ENCODE results near the gene TRMT1L. TPM values are rescaled to one million over a fixed set of nuclear protein-coding genes. Genes with fewer than 3 reads are reported as not detected.

TRMT1L gene
- total RNA-seq, 1 experiment from 2014 or later = 19.5 TPM

- TF ChIP-seq TCF7L2 (IDR thresholded peaks at IDR 0.05; ENCODE audit: low read depth, low read length) (no peak), POLR2AphosphoS5 (IDR thresholded peaks at IDR 0.05; ENCODE audit: low read depth, low read length) (no peak), SIN3A (IDR thresholded peaks at IDR 0.05; ENCODE audit: borderline replicate concordance, insufficient read depth, low read depth, low read length) (no peak), REST (IDR thresholded peaks at IDR 0.05; ENCODE audit: insufficient read depth in 1 of 2, low read depth in 2 of 2, low read length in 1 of 2) (no peak)
- TF ChIP-seq, protein P1, sequence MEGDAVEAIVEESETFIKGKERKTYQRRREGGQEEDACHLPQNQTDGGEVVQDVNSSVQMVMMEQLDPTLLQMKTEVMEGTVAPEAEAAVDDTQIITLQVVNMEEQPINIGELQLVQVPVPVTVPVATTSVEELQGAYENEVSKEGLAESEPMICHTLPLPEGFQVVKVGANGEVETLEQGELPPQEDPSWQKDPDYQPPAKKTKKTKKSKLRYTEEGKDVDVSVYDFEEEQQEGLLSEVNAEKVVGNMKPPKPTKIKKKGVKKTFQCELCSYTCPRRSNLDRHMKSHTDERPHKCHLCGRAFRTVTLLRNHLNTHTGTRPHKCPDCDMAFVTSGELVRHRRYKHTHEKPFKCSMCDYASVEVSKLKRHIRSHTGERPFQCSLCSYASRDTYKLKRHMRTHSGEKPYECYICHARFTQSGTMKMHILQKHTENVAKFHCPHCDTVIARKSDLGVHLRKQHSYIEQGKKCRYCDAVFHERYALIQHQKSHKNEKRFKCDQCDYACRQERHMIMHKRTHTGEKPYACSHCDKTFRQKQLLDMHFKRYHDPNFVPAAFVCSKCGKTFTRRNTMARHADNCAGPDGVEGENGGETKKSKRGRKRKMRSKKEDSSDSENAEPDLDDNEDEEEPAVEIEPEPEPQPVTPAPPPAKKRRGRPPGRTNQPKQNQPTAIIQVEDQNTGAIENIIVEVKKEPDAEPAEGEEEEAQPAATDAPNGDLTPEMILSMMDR (IDR thresholded peaks at IDR 0.05) = no peak
- Histone ChIP-seq H3K4me3 (ENCODE audit: low read depth in 2 of 2, low read length in 2 of 2) (no peak overlapping the region), H3K36me3 (ENCODE audit: control insufficient read depth, insufficient read depth, low read length) (no peaks in the 10 kb centered on the region), H3K27me3 (ENCODE audit: control insufficient read depth, insufficient read depth, low read length) (no peaks in the 10 kb centered on the region), H3K9me3 (ENCODE audit: control insufficient read depth, insufficient read depth, low read depth, low read length) (no peaks in the 10 kb centered on the region), H3K4me1 (ENCODE audit: control insufficient read depth, insufficient read depth, low read length) (no peaks in the 10 kb centered on the region), H3K27ac (ENCODE audit: low read length) (no peak overlapping the region)
- BruUV-seq (replicated peaks) = no TSS peak
- DNase-seq (ENCODE audit: low read depth, low spot score) (no peak), ATAC-seq (no peak)
- in situ Hi-C loops (cut with HindIII; ENCODE audit: low pct_unique_long_range_greater_than_20kb, low sequenced_read_pairs) = no loop called here
- ChIA-PET CTCF (interaction anchor here (0.5 kb wide), 1 partner anchor 11 kb away, joined by 3 read pairs; no protein-coding TSS in a partner anchor), POLR2A (no interaction called here)
- intact Hi-C loops (cut with micrococcal nuclease; ENCODE audit: unreplicated experiment) = no loop called here
Measured at GRCh38 chr1:185077374-185077773, 79.4 kb downstream of the TRMT1L start.

- ChIA-PET POLR2A (interaction anchor here (0.5 kb wide), 1 partner anchor 30 kb away, joined by 4 read pairs; the partner anchor contains the start of gene RNF2), CTCF (no interaction called here)
- in situ Hi-C loops (cut with HindIII; ENCODE audit: low pct_unique_long_range_greater_than_20kb, low sequenced_read_pairs) (no loop called here), intact Hi-C loops (cut with micrococcal nuclease; ENCODE audit: unreplicated experiment) (no loop called here)
- BruUV-seq (replicated peaks) = no TSS peak
- Histone ChIP-seq H3K4me1 (ENCODE audit: control insufficient read depth, insufficient read depth, low read length) (no peaks in the 10 kb centered on the region), H3K27me3 (ENCODE audit: control insufficient read depth, insufficient read depth, low read length) (no peaks in the 10 kb centered on the region), H3K4me3 (ENCODE audit: low read depth in 2 of 2, low read length in 2 of 2) (no peak overlapping the region), H3K9me3 (ENCODE audit: control insufficient read depth, insufficient read depth, low read depth, low read length) (no peaks in the 10 kb centered on the region), H3K27ac (ENCODE audit: low read length) (no peak overlapping the region), H3K36me3 (ENCODE audit: control insufficient read depth, insufficient read depth, low read length) (no peaks in the 10 kb centered on the region)
- TF ChIP-seq REST (IDR thresholded peaks at IDR 0.05; ENCODE audit: insufficient read depth in 1 of 2, low read depth in 2 of 2, low read length in 1 of 2) = no peak
- no peak for TF ChIP-seq TCF7L2 (IDR thresholded peaks at IDR 0.05; ENCODE audit: low read depth, low read length)
- TF ChIP-seq, protein P1 (IDR thresholded peaks at IDR 0.05) = no peak
- TF ChIP-seq SIN3A (IDR thresholded peaks at IDR 0.05; ENCODE audit: borderline replicate concordance, insufficient read depth, low read depth, low read length) = no peak
- no peak for TF ChIP-seq POLR2AphosphoS5 (IDR thresholded peaks at IDR 0.05; ENCODE audit: low read depth, low read length)
- no peak for DNase-seq (ENCODE audit: low read depth, low spot score)
- ATAC-seq = no peak
Measured at GRCh38 chr1:185075476-185075875, 81.3 kb downstream of the TRMT1L start.
